H1 (cell line): ENCODE data around the gene MTG1. TPM values are rescaled to one million over a fixed set of nuclear protein-coding genes. Genes with fewer than 3 reads are reported as not detected.

Source experiments
- CTCF ChIA-PET: fragments of 300-600 bp; sonication (Branson Sonifier 250); formaldehyde crosslinking; loops from one replicate; lab custom pipeline; 2021; ENCODE audit not compliant: partially characterized antibody; lab: Charles Lee
- POLR2A ChIA-PET: fragments of 300-600 bp; sonication (Branson Sonifier 250); formaldehyde crosslinking; loops from one replicate; lab custom pipeline; 2021; ENCODE audit warnings: inconsistent platforms; ENCODE audit not compliant: partially characterized antibody; lab: Charles Lee
- DNase-seq, 2 experiments: peaks; one replicate each; pipeline versions ENCODE4 v3.0.0 to v3.0.0-alpha.2; 2010 to 2022; ENCODE audit warnings: low spot score in 2 of 2, low read depth in 1 of 2, mixed read lengths in 1 of 2
- FAIRE-seq: peaks from 2 replicates; lab custom pipeline; 2011; peaks lifted over from hg19 to GRCh38; lab: Jason Lieb, UNC
- H2AFZ ChIP-seq: 2 replicates; pipeline ENCODE4 v1.8.1; 2012; ENCODE audit warnings: low read length, inconsistent platforms
- H2AK5ac ChIP-seq: 2 replicates; pipeline ENCODE4 v1.6.1; 2013; ENCODE audit warnings: low read depth, low read length
- H2BK120ac ChIP-seq: replicated peaks from 2 replicates; pipeline ENCODE3; 2013; ENCODE audit warnings: low read depth, low read length, inconsistent platforms
- H2BK12ac ChIP-seq: 2 replicates; pipeline ENCODE4 v1.6.1; 2013; ENCODE audit warnings: low read depth, low read length
- H2BK15ac ChIP-seq: 2 replicates; pipeline ENCODE4 v1.6.1; 2013; ENCODE audit warnings: low read length
- H2BK20ac ChIP-seq: 2 replicates; pipeline ENCODE4 v1.6.1; 2013; ENCODE audit warnings: low read length
- H2BK5ac ChIP-seq: 2 replicates; pipeline ENCODE4 v1.6.1; 2013; ENCODE audit warnings: low read depth, low read length
- H3K14ac ChIP-seq: 2 replicates; pipeline ENCODE4 v1.6.1; 2013; ENCODE audit warnings: inconsistent platforms; ENCODE audit not compliant: insufficient read length
- H3K18ac ChIP-seq: 2 replicates; pipeline ENCODE4 v1.6.1; 2013; ENCODE audit warnings: low read length; ENCODE audit errors: extremely low read depth
- H3K23ac ChIP-seq: 2 replicates; pipeline ENCODE4 v1.6.1; 2013; ENCODE audit warnings: inconsistent platforms; ENCODE audit not compliant: insufficient read length
- H3K23me2 ChIP-seq: 2 replicates; pipeline ENCODE4 v1.6.1; 2013; ENCODE audit warnings: low read depth, low read length
- H3K27ac ChIP-seq: 2 replicates; pipeline ENCODE4 v1.6.1; 2011; ENCODE audit warnings: low read depth, low read length, inconsistent platforms
- H3K27me3 ChIP-seq, 4 experiments: replicated peaks in 1 of 4; 1 replicate in 1 of 4; 2 replicates in 3 of 4; pipeline versions ENCODE4 v1.6.1 to v1.8.1; 2011 to 2013; ENCODE audit warnings: low read length in 3 of 4, mild to moderate bottlenecking in 3 of 4, inconsistent platforms in 2 of 4, mixed read lengths in 2 of 4, moderate library complexity in 1 of 4; ENCODE audit not compliant: control insufficient read depth in 3 of 4, insufficient read depth in 3 of 4; ENCODE audit errors: extremely low read depth in 1 of 4
- H3K36me3 ChIP-seq, 4 experiments: 2 replicates each; pipeline versions ENCODE4 v1.6.1 to v1.8.1; 2011 to 2013; ENCODE audit warnings: mild to moderate bottlenecking in 4 of 4, low read length in 3 of 4, moderate library complexity in 2 of 4, control low read depth in 1 of 4, inconsistent platforms in 1 of 4; ENCODE audit not compliant: insufficient read depth in 4 of 4, control insufficient read depth in 2 of 4
- H3K4ac ChIP-seq: replicated peaks from 2 replicates; pipeline ENCODE3; 2013; ENCODE audit warnings: low read length, low read depth, mixed read lengths, inconsistent platforms; ENCODE audit not compliant: insufficient read length
- H3K4me1 ChIP-seq, 4 experiments: replicated peaks in 1 of 4; 1 replicate in 1 of 4; 2 replicates in 3 of 4; pipeline versions ENCODE4 v1.6.1 to v1.8.1; 2011 to 2013; ENCODE audit warnings: low read length in 3 of 4, inconsistent platforms in 2 of 4, mixed read lengths in 1 of 4; ENCODE audit not compliant: insufficient read depth in 4 of 4, control insufficient read depth in 3 of 4
- H3K4me2 ChIP-seq, 2 experiments: 2 replicates each; pipeline versions ENCODE4 v1.6.1 to v1.8.1; 2011 to 2013; ENCODE audit warnings: low read depth in 2 of 2, low read length in 2 of 2, control low read depth in 1 of 2, inconsistent platforms in 1 of 2, mild to moderate bottlenecking in 1 of 2; ENCODE audit not compliant: insufficient read depth in 1 of 2
- H3K4me3 ChIP-seq, 4 experiments: fragments of 200-600, 300-600 bp in 1 of 4; sonication (generic), shearing (Covaris generic), sonication (Bioruptor Twin) in 1 of 4; 2 replicates each; pipeline versions ENCODE4 v1.5.1 to v1.8.1; 2011 to 2016; ENCODE audit warnings: low read length in 4 of 4, low read depth in 3 of 4, control low read depth in 2 of 4, inconsistent platforms in 2 of 4, mild to moderate bottlenecking in 2 of 4, mixed read lengths in 1 of 4, moderate library complexity in 1 of 4; ENCODE audit not compliant: insufficient read depth in 2 of 4; ENCODE audit errors: extremely low read depth in 1 of 4
- H3K56ac ChIP-seq: replicated peaks from 2 replicates; pipeline ENCODE3; 2013; ENCODE audit warnings: low read depth, mild to moderate bottlenecking, mixed read lengths, low read length, inconsistent platforms; ENCODE audit not compliant: insufficient read length
- H3K79me1 ChIP-seq: 2 replicates; pipeline ENCODE4 v1.6.1; 2013; ENCODE audit warnings: low read depth, low read length, control low read depth
- H3K79me2 ChIP-seq, 2 experiments: 2 replicates each; pipeline versions ENCODE4 v1.6.1 to v1.8.1; 2012 to 2013; ENCODE audit warnings: low read length in 2 of 2, mild to moderate bottlenecking in 2 of 2, inconsistent platforms in 1 of 2; ENCODE audit not compliant: insufficient read depth in 2 of 2, control insufficient read depth in 1 of 2
- H3K9ac ChIP-seq, 4 experiments: replicated peaks in 1 of 4; 1 replicate in 1 of 4; 2 replicates in 3 of 4; pipeline versions ENCODE4 v1.6.1 to v1.8.1; 2011 to 2013; ENCODE audit warnings: low read depth in 3 of 4, low read length in 3 of 4, control low read depth in 2 of 4, mild to moderate bottlenecking in 2 of 4, moderate library complexity in 2 of 4, inconsistent platforms in 1 of 4; ENCODE audit errors: extremely low read depth in 1 of 4
- H3K9me3 ChIP-seq, 2 experiments: 2 replicates each; pipeline versions ENCODE4 v1.6.1 to v1.8.1; 2012 to 2013; ENCODE audit warnings: mild to moderate bottlenecking in 2 of 2, moderate library complexity in 2 of 2, control low read depth in 1 of 2, inconsistent platforms in 1 of 2, low read depth in 1 of 2, low read length in 1 of 2, mixed read lengths in 1 of 2; ENCODE audit not compliant: insufficient read depth in 2 of 2
- H4K20me1 ChIP-seq, 2 experiments: replicated peaks in 1 of 2; 2 replicates each; pipeline versions ENCODE3 to v1.8.1; 2011 to 2013; ENCODE audit warnings: inconsistent platforms in 2 of 2, low read length in 2 of 2, mild to moderate bottlenecking in 1 of 2; ENCODE audit not compliant: insufficient read depth in 2 of 2, control insufficient read depth in 1 of 2
- H4K5ac ChIP-seq: 2 replicates; pipeline ENCODE4 v1.6.1; 2013; ENCODE audit warnings: low read length, low read depth, mixed read lengths, inconsistent platforms; ENCODE audit not compliant: insufficient read length
- H4K8ac ChIP-seq: 2 replicates; pipeline ENCODE4 v1.8.0; 2013; ENCODE audit warnings: mild to moderate bottlenecking, moderate library complexity, low read length, inconsistent platforms; ENCODE audit not compliant: insufficient read depth; ENCODE audit errors: extremely low read depth
- H4K91ac ChIP-seq: replicated peaks from 2 replicates; pipeline ENCODE3; 2013; ENCODE audit warnings: low read length, mixed read lengths, inconsistent platforms; ENCODE audit not compliant: insufficient read length
- BACH1 ChIP-seq: IDR thresholded peaks from 2 replicates; pipeline ENCODE4 v1.6.1; 2012; ENCODE audit warnings: low read length, improper control_type of control experiment
- BCL11A ChIP-seq, 2 experiments: IDR thresholded peaks; one replicate each; pipeline ENCODE4 v1.6.1; 2011; ENCODE audit warnings: low read depth in 2 of 2, low read length in 2 of 2, mild to moderate bottlenecking in 2 of 2
- CBX5 ChIP-seq: fragments of 300-800, 300-1000 bp; sonication (generic); IDR thresholded peaks from 2 replicates; pipeline ENCODE4 v1.7.1; 2016; ENCODE audit warnings: antibody characterized with exemption, low read length, low read depth
- EZH2 ChIP-seq: fragments of 200-600 bp; sonication (generic); IDR thresholded peaks from 2 replicates; pipeline ENCODE4 v1.7.1; 2012; ENCODE audit warnings: low read depth, mild to moderate bottlenecking, moderate library complexity, low read length, inconsistent platforms; ENCODE audit not compliant: severe bottlenecking
- JUN ChIP-seq: IDR thresholded peaks from 2 replicates; pipeline ENCODE4 v1.6.1; 2011; ENCODE audit warnings: low read depth, mild to moderate bottlenecking, improper control_type of control experiment, low read length
- KDM5A ChIP-seq: fragments of 200-600 bp; IDR thresholded peaks from 2 replicates; pipeline ENCODE4 v1.7.1; 2012; ENCODE audit warnings: mild to moderate bottlenecking, low read length, inconsistent platforms, mixed read lengths
- RBBP5 ChIP-seq: IDR thresholded peaks from 2 replicates; pipeline ENCODE4 v1.7.1; 2012; ENCODE audit warnings: low read depth, mild to moderate bottlenecking, inconsistent platforms, low read length, moderate library complexity, borderline replicate concordance
- RFX5 ChIP-seq: IDR thresholded peaks from 2 replicates; pipeline ENCODE4 v1.6.1; 2011; ENCODE audit warnings: low read depth, low read length, improper control_type of control experiment, borderline replicate concordance
- SUZ12 ChIP-seq: fragments of 200-600 bp; sonication (generic); IDR thresholded peaks from 2 replicates; pipeline ENCODE4 v1.6.1; 2012; ENCODE audit warnings: mild to moderate bottlenecking, inconsistent platforms, low read length, moderate library complexity, mixed read lengths
- TAF1 ChIP-seq: IDR thresholded peaks from 2 replicates; pipeline ENCODE4 v1.6.1; 2011; ENCODE audit warnings: mild to moderate bottlenecking, low read depth, low read length
- TBP ChIP-seq: IDR thresholded peaks from 2 replicates; pipeline ENCODE4 v1.6.1; 2011; ENCODE audit warnings: low read depth, low read length, improper control_type of control experiment
- TCF12 ChIP-seq: IDR thresholded peaks from 2 replicates; pipeline ENCODE4 v1.6.1; 2011; ENCODE audit warnings: low read depth, mild to moderate bottlenecking, low read length
- WGBS, 2 experiments: shearing (Covaris generic) in 1 of 2; methylation state at CpG; one replicate each; pipeline versions ENCODE4 v1.1.6 to v1.1.7; 2013 to 2015; ENCODE audit warnings: low lambda C conversion rate in 2 of 2, mixed read lengths in 2 of 2, inconsistent platforms in 1 of 2, low coverage in 1 of 2, missing lambda C conversion rate in 1 of 2; ENCODE audit not compliant: insufficient replicate concordance in 2 of 2, insufficient coverage in 1 of 2, insufficient read length in 1 of 2; ENCODE audit errors: extremely low coverage in 1 of 2, missing lambda C conversion rate in 1 of 2; 5-methylcytosine and 5-hydroxymethylcytosine counted together
- polyA plus RNA-seq, 7 experiments: library from polyadenylated mRNA; depleted of rRNA in 3 of 7; stranded (reverse) in 5 of 7; unstranded in 2 of 7; fragments of >200 nt in 5 of 7; fragments of 200-250 nt in 2 of 7; gene quantifications; 1 replicate in 5 of 7; 2 replicates in 1 of 7; 4 replicates in 1 of 7; pipeline versions ENCODE4 v1.2.1 to v1.2.3, GENCODE V29; 2011 to 2013; ENCODE audit warnings: missing spikeins in 2 of 7, mixed read lengths in 2 of 7
- total RNA-seq: library from RNA; stranded (reverse); fragmentation: NEBNext Ultra II Directional; extraction: Animal tissue kit (Norgen Biotek cat#: 25700); gene quantifications from 2 replicates; pipeline ENCODE4 v1.2.1, GENCODE V29; 2021
- TF ChIP-seq, protein P1 (sequence below): IDR thresholded peaks from 2 replicates; pipeline ENCODE4 v1.6.1; 2011; ENCODE audit warnings: low read depth, mild to moderate bottlenecking, low read length; ENCODE audit not compliant: insufficient read depth

Gene MTG1
- total and polyA plus RNA-seq, 2 of the 8 experiments (the other 6 are each of a cell fraction or from before 2014, with no cell fraction given) = 56.6 to 81.6 TPM

DNA sequence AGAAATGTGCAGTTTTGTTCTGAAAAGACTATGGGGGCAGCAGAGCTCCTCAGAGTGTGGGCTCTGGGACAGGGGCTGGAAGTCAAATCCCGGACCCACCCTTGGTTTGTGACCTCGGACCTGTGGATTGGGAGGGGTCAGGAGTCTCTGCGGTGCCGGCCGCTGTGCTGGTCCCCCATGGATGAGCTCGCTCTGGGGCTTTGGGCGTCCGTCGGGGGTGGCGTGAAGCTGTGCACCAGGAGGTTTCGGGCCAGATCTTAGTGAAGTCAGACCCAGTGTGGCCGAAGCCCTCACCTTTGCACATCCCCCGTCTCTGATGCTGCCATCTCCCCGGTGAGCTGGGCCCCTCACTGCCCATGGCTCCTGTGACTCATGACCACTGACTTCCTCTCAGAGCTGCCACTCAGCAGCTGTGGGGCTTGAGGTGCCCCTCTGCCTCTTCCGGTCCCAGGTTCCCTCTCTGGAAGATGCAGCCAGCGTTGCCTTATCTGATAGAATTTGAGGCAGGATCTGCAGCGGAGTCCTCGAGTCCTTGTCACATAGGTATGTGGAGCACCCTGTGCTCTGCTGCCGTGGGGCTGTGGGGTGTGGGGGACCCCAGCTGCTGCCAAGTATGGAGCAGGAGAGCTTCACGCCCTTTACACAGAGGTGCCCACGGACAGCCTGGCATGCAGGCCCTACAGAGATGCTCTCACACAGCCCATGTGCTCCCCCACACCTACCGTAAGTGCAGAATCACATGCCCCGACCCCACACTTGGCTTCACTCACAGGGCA, 48.4 kb downstream of the MTG1 start:
- H3K56ac ChIP-seq = no peak overlapping the region
- peaks cover 70 to 93% of the 10 kb centered on the region in 2 experiments for H3K9me3 ChIP-seq
- no peak overlapping the region for H3K4me2 ChIP-seq
- H3K18ac ChIP-seq = no peak overlapping the region
- H2BK15ac ChIP-seq = no peak overlapping the region
- no peaks in the 10 kb centered on the region for H3K4me1 ChIP-seq
- WGBS, 2 experiments = 86% methylated on average over 23 of the region's 23 CpGs; no CpG with 5 or more reads in 1 of the 2 experiments
- H2AK5ac ChIP-seq = no peak overlapping the region
- no peaks in the 10 kb centered on the region for H3K79me1 ChIP-seq
- H3K79me2 ChIP-seq = no peaks in the 10 kb centered on the region
- POLR2A ChIA-PET = no interaction called here
- CTCF ChIA-PET = interaction anchor here (0.6 kb wide), 1 partner anchor 113 kb away, joined by 3 read pairs; no protein-coding TSS in a partner anchor
- no peaks in the 10 kb centered on the region for H3K36me3 ChIP-seq
- H3K27ac ChIP-seq = no peak overlapping the region
- H2BK12ac ChIP-seq = no peak overlapping the region
- no peak overlapping the region for H3K14ac ChIP-seq
- H2AFZ ChIP-seq = no peak overlapping the region
- no peaks in the 10 kb centered on the region for H4K20me1 ChIP-seq
- no peak overlapping the region for H3K9ac ChIP-seq
- no peak overlapping the region for H2BK120ac ChIP-seq
- H3K23me2 ChIP-seq = no peaks in the 10 kb centered on the region
- H3K4ac ChIP-seq = no peak overlapping the region
- H4K8ac ChIP-seq = no peak overlapping the region
- H2BK20ac ChIP-seq = no peak overlapping the region
- no peak overlapping the region for H4K5ac ChIP-seq
- no peak overlapping the region for H4K91ac ChIP-seq
- H3K4me3 ChIP-seq = no peak overlapping the region
- FAIRE-seq (no peak), DNase-seq (no peak)
- 0 out of 7 replicates have a peak, but pooled peaks cover 0 to 2% (median 0%) of the 10 kb centered on the region in 4 experiments for H3K27me3 ChIP-seq
- no peak overlapping the region for H3K23ac ChIP-seq
- H2BK5ac ChIP-seq = no peak overlapping the region
- no peak for TF ChIP-seq EZH2
- no peak for TF ChIP-seq TAF1
- TF ChIP-seq KDM5A = no peak
- TF ChIP-seq BCL11A (IDR thresholded peaks at IDR 0.05; ENCODE audit: low read depth in 2 of 2, low read length in 2 of 2) = no peak
- TF ChIP-seq TBP = no peak
- TF ChIP-seq RBBP5 = no peak
- no peak for TF ChIP-seq BACH1
- no peak for TF ChIP-seq CBX5
- TF ChIP-seq, protein P1, sequence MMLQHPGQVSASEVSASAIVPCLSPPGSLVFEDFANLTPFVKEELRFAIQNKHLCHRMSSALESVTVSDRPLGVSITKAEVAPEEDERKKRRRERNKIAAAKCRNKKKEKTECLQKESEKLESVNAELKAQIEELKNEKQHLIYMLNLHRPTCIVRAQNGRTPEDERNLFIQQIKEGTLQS = no peak
- no peak for TF ChIP-seq RFX5
- no peak for TF ChIP-seq SUZ12
- TF ChIP-seq TCF12 = no peak
- no peak for TF ChIP-seq JUN
